PFSK-1 (cell line): ENCODE results near the gene MAFF.

ENCODE experiments used
- FOXP2 ChIP-seq: optimal IDR thresholded peaks from 2 replicates; pipeline ENCODE3; 2011; ENCODE audit warnings: borderline replicate concordance, control low read depth, inconsistent platforms; ENCODE audit not compliant: insufficient read depth; ENCODE audit errors: extremely low read length, extremely low read depth
- POLR2AphosphoS5 ChIP-seq: IDR thresholded peaks from 2 replicates; pipeline ENCODE4 v1.6.1; 2012; ENCODE audit warnings: low read depth, mild to moderate bottlenecking, control low read depth, low read length, moderate library complexity
- SIN3A ChIP-seq: IDR thresholded peaks from 2 replicates; pipeline ENCODE4 v1.6.1; 2012; ENCODE audit warnings: mild to moderate bottlenecking, low read length, moderate library complexity, borderline replicate concordance; ENCODE audit not compliant: insufficient read depth
- TAF1 ChIP-seq: IDR thresholded peaks from 2 replicates; pipeline ENCODE4 v1.6.1; 2012; ENCODE audit warnings: low read length, control low read depth, borderline replicate concordance; ENCODE audit not compliant: insufficient read depth
- TF ChIP-seq, protein P1 (sequence below), 2 experiments: IDR thresholded peaks; 2 replicates each; pipeline versions ENCODE4 v1.6.1 to v1.8.0; 2011 to 2012; ENCODE audit warnings: low read depth in 2 of 2, low read length in 2 of 2, control low read depth in 1 of 2, inconsistent platforms in 1 of 2, mild to moderate bottlenecking in 1 of 2, moderate library complexity in 1 of 2; ENCODE audit not compliant: insufficient read depth in 1 of 2

The MAFF gene

DNA sequence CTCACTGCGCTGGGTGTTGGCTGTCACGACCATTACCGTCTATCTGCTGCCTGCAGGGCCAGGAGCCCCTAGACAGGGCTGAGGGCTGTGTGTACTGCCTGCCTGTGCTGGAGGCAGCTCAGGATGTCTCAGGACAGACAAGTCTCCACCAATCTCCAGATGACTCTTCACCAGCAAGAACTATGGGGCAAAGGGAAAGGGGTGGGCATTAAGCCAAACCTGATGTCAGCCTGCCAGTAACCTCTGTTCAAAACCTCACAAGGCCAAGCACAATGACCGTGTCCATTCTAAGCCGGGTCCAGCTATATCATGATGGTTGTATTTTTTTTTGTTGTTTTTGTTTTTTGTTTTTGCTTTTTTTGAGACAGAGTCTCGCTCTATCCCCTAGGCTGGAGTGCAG is 31.6 kb downstream of the MAFF start:
- TF ChIP-seq TAF1 (no peak), FOXP2 (no peak), SIN3A (no peak), POLR2AphosphoS5 (no peak)
- TF ChIP-seq, protein P1, sequence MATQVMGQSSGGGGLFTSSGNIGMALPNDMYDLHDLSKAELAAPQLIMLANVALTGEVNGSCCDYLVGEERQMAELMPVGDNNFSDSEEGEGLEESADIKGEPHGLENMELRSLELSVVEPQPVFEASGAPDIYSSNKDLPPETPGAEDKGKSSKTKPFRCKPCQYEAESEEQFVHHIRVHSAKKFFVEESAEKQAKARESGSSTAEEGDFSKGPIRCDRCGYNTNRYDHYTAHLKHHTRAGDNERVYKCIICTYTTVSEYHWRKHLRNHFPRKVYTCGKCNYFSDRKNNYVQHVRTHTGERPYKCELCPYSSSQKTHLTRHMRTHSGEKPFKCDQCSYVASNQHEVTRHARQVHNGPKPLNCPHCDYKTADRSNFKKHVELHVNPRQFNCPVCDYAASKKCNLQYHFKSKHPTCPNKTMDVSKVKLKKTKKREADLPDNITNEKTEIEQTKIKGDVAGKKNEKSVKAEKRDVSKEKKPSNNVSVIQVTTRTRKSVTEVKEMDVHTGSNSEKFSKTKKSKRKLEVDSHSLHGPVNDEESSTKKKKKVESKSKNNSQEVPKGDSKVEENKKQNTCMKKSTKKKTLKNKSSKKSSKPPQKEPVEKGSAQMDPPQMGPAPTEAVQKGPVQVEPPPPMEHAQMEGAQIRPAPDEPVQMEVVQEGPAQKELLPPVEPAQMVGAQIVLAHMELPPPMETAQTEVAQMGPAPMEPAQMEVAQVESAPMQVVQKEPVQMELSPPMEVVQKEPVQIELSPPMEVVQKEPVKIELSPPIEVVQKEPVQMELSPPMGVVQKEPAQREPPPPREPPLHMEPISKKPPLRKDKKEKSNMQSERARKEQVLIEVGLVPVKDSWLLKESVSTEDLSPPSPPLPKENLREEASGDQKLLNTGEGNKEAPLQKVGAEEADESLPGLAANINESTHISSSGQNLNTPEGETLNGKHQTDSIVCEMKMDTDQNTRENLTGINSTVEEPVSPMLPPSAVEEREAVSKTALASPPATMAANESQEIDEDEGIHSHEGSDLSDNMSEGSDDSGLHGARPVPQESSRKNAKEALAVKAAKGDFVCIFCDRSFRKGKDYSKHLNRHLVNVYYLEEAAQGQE (IDR thresholded peaks at IDR 0.05; ENCODE audit: insufficient read depth in 1 of 2, low read depth in 2 of 2, low read length in 2 of 2), result no peak

DNA sequence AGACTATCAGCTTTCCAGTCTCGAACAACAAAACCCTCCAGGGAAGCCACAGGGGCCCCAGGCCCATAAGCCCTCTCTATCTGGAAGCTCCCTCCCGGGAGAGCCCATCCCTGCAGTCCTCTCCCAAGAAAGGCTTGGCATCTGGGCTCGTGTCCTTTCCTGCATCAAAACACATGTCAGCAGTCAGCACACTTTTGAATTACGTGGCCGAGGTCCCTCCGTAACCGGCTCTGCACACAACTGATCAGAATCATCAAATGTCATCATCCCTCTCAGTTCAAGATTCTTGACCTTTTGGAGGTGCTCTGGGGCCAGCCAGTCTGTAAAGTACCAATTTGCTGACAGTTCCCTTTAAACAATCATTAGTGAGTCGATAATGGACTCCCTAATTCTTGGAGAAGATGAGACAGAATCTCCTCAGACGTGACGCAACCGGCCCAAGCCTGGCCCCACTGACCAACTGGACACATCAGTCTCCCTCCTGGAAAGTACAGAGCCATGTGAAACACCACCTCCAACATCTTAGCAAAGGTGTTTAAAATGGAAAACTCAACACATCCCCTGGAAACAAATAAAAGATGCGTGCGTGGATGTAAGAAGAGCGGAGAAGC is 33.6 kb downstream of the MAFF start:
- TF ChIP-seq TAF1, result no peak

DNA sequence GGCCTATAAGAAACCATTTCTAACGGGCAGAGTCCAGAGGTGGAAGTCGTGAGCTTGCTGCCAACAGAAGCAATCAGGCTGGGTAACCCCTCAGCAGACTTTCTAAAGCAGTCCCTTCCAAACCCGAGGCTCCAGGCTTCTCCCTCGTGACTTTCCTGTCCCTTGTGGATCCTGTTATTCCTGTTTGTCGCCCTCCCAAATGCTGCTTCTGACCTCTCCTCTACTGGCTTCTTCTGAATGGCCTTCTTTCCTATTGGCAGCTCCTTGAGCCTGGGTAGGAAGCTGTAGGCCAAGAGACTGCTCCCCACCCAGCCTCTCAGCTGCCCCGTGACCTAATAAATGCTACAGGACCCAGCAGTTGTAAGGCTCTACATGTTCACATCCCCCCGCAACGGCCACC is 35.0 kb downstream of the MAFF start:
- TF ChIP-seq TAF1 (no peak), SIN3A (no peak), FOXP2 (no peak), POLR2AphosphoS5 (no peak)
- TF ChIP-seq, protein P1 (IDR thresholded peaks at IDR 0.05; ENCODE audit: insufficient read depth in 1 of 2, low read depth in 2 of 2, low read length in 2 of 2), result no peak

DNA sequence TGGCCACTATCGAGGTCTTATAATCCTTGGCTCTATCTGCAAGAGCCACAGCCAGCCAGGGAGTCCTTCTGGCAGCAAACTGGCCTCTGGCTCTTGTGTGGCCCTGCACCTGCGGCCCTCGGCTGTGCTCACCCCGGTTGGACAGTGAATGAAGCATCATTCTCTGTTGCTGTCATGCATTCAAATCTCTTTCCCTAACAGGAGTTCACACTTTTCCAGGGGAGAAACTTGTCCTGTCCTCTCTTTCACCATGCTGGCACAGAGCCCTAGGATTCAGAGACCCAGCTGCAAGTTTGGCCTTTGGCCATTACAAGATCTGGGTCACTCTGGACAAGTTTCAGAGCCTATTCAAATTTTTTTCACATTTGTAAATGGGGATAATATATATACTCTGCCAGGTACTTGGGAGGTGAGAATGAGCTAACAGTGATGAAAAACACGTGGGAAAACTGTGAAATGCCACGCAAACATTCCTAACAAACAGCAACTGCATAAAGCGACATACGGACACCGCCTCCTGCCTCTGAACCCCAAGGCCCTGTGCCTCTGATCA is 36.8 kb downstream of the MAFF start:
- TF ChIP-seq TAF1, result no peak
- no peak for TF ChIP-seq POLR2AphosphoS5
- TF ChIP-seq, protein P1 (IDR thresholded peaks at IDR 0.05; ENCODE audit: insufficient read depth in 1 of 2, low read depth in 2 of 2, low read length in 2 of 2), result no peak
- TF ChIP-seq FOXP2, result no peak
- no peak for TF ChIP-seq SIN3A

DNA sequence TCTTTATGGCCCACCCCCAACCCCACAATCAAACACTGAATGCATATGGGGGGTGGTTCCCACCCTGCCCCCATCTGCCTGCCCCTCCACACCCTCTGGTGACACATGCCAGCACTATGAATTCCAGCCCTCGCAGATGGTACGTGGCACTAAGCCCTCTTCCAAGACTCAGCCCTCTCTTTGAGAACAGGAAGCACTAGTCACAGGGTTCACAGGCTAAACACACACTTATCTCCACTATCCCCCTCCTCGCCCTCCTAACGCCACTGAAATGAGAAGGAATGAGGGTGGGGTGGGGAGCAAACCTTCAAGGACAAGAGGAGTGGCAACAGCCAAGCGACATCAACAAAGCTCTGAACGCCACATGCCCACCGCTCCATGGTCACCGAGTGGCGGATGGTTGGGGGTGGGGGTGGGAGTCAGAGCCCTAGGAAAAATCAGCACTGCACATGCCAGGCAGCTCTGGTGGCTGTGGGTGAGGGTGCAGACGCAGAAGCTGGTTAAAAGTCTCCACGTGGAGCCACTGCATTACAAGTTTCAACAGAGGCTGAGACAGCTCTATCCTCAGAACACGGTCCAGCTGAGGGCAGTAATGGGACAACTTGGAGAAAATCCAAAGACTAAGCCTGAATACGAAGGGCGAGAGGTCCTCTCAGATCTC is 37.4 kb downstream of the MAFF start:
- TF ChIP-seq POLR2AphosphoS5 (no peak), TAF1 (no peak), FOXP2 (no peak), SIN3A (no peak)
- TF ChIP-seq, protein P1 (IDR thresholded peaks at IDR 0.05; ENCODE audit: insufficient read depth in 1 of 2, low read depth in 2 of 2, low read length in 2 of 2), result no peak
